ENCODE measurements around the gene RMC1.

The RMC1 gene

GRCh38 chr18:23531912-23532311 is 28.6 kb downstream of the RMC1 start:
- no peak for DNase-seq (ENCODE audit: low spot score)
- no peak for FAIRE-seq

GRCh38 chr18:23532848-23533247 is 29.5 kb downstream of the RMC1 start:
- FAIRE-seq (no peak), DNase-seq (ENCODE audit: low spot score) (no peak)

- FAIRE-seq, result no peak
- DNase-seq (ENCODE audit: low spot score), result no peak
Measured at GRCh38 chr18:23534276-23534675, 31.0 kb downstream of the RMC1 start.

GRCh38 chr18:23536204-23536603 is 32.9 kb downstream of the RMC1 start:
- DNase-seq (ENCODE audit: low spot score) (no peak), FAIRE-seq (no peak)

- DNase-seq (ENCODE audit: low spot score) (no peak), FAIRE-seq (no peak)
Measured at GRCh38 chr18:23537274-23537673, 34.0 kb downstream of the RMC1 start.

GRCh38 chr18:23538001-23538400 is 34.7 kb downstream of the RMC1 start:
- DNase-seq (ENCODE audit: low spot score) (no peak), FAIRE-seq (no peak)

- no peak for DNase-seq (ENCODE audit: low spot score)
- no peak for FAIRE-seq
Measured at GRCh38 chr18:23538870-23539269, 35.6 kb downstream of the RMC1 start.

GRCh38 chr18:23539296-23539695 is 36.0 kb downstream of the RMC1 start:
- DNase-seq (ENCODE audit: low spot score), result no peak
- no peak for FAIRE-seq

GRCh38 chr18:23539911-23540525 is 36.7 kb downstream of the RMC1 start:
- FAIRE-seq (no peak), DNase-seq (ENCODE audit: low spot score) (no peak)

GRCh38 chr18:23540867-23541266 is 37.6 kb downstream of the RMC1 start:
- FAIRE-seq (no peak), DNase-seq (ENCODE audit: low spot score) (no peak)

- FAIRE-seq (no peak), DNase-seq (ENCODE audit: low spot score) (no peak)
Measured at GRCh38 chr18:23541349-23542093, 38.2 kb downstream of the RMC1 start.

- FAIRE-seq, result no peak
- no peak for DNase-seq (ENCODE audit: low spot score)
Measured at GRCh38 chr18:23542461-23542860, 39.1 kb downstream of the RMC1 start.

GRCh38 chr18:23545247-23545789 is 42.0 kb downstream of the RMC1 start:
- DNase-seq (ENCODE audit: low spot score) (no peak), FAIRE-seq (no peak)

GRCh38 chr18:23547306-23547705 is 44.0 kb downstream of the RMC1 start:
- no peak for FAIRE-seq
- DNase-seq (ENCODE audit: low spot score), result no peak

GRCh38 chr18:23547846-23548245 is 44.5 kb downstream of the RMC1 start:
- DNase-seq (ENCODE audit: low spot score), result no peak
- no peak for FAIRE-seq

GRCh38 chr18:23548275-23548674 is 45.0 kb downstream of the RMC1 start:
- DNase-seq (ENCODE audit: low spot score) (no peak), FAIRE-seq (no peak)

GRCh38 chr18:23548719-23549118 is 45.4 kb downstream of the RMC1 start:
- FAIRE-seq (no peak), DNase-seq (ENCODE audit: low spot score) (no peak)

- FAIRE-seq (no peak), DNase-seq (ENCODE audit: low spot score) (no peak)
Measured at GRCh38 chr18:23550898-23551297, 47.6 kb downstream of the RMC1 start.

GRCh38 chr18:23551978-23552377 is 48.7 kb downstream of the RMC1 start:
- DNase-seq (ENCODE audit: low spot score) (no peak), FAIRE-seq (no peak)

- FAIRE-seq (no peak), DNase-seq (ENCODE audit: low spot score) (no peak)
Measured at GRCh38 chr18:23552505-23552904, 49.2 kb downstream of the RMC1 start.

GRCh38 chr18:23553887-23554286 is 50.6 kb downstream of the RMC1 start:
- no peak for FAIRE-seq
- no peak for DNase-seq (ENCODE audit: low spot score)

GRCh38 chr18:23556145-23556780 is 53.0 kb downstream of the RMC1 start:
- no peak for DNase-seq (ENCODE audit: low spot score)
- no peak for FAIRE-seq
